NT2/D1 (cell line): Measurements from ENCODE around the gene IL16.

Experiments used
- DNase-seq: peaks from one replicate; pipeline ENCODE4 v3.0.0-alpha.2; 2011; ENCODE audit warnings: low read depth, low spot score
- H3K27me3 ChIP-seq: 2 replicates; pipeline ENCODE4 v1.6.0; 2011; ENCODE audit warnings: mild to moderate bottlenecking; ENCODE audit not compliant: insufficient read length, insufficient read depth
- H3K36me3 ChIP-seq: 2 replicates; pipeline ENCODE4 v1.6.1; 2011; ENCODE audit warnings: mild to moderate bottlenecking, low read length, mixed read lengths; ENCODE audit not compliant: insufficient read depth, insufficient read length
- H3K4me1 ChIP-seq: 2 replicates; pipeline ENCODE4 v1.5.1; 2011; ENCODE audit not compliant: insufficient read depth, insufficient read length
- H3K4me3 ChIP-seq: 2 replicates; pipeline ENCODE4 v1.5.1; 2011; ENCODE audit warnings: low read depth; ENCODE audit not compliant: insufficient read length
- H3K9ac ChIP-seq: 2 replicates; pipeline ENCODE4 v1.6.0; 2011; ENCODE audit warnings: low read depth; ENCODE audit not compliant: insufficient read length
- H3K9me3 ChIP-seq: 2 replicates; pipeline ENCODE4 v1.5.1; 2011; ENCODE audit warnings: mild to moderate bottlenecking, low read length; ENCODE audit not compliant: insufficient read depth
- SUZ12 ChIP-seq: IDR thresholded peaks from 2 replicates; pipeline ENCODE4 v1.6.1; 2011; ENCODE audit not compliant: insufficient read length, insufficient read depth; ENCODE audit errors: extremely low read depth
- YY1 ChIP-seq: IDR thresholded peaks from 2 replicates; pipeline ENCODE4 v1.6.1; 2011; ENCODE audit not compliant: insufficient read length, insufficient read depth
- ZNF274 ChIP-seq: IDR thresholded peaks from 2 replicates; pipeline ENCODE4 v1.6.1; 2011; ENCODE audit warnings: mild to moderate bottlenecking, low read depth, low read length

IL16 gene

DNA sequence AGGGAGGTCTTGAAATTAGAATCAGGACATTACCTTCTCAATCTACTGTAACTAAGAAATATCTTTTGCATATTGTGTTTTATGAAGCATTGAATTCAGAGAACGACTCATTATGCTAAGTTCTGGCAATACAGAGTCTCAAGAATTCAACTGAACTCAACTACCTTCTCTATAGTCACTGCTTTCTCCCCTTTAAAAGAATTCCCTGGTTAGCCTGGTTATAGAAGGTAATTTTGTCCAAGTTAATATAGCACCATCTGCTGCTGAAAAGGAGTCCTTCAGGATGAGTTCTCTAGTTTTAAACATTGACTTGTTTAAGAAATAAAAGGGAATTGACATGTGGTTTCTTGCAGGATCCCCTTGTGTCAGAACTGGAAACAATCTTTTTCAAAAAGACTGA lies 60.2 kb downstream of the IL16 start:
- Histone ChIP-seq H3K9ac (no peak overlapping the region), H3K4me1 (no peaks in the 10 kb centered on the region), H3K27me3 (no peaks in the 10 kb centered on the region), H3K9me3 (no peaks in the 10 kb centered on the region), H3K36me3 (no peaks in the 10 kb centered on the region), H3K4me3 (no peak overlapping the region)
- TF ChIP-seq SUZ12, result no peak
- TF ChIP-seq ZNF274, result no peak
- no peak for TF ChIP-seq YY1
- DNase-seq, result no peak

DNA sequence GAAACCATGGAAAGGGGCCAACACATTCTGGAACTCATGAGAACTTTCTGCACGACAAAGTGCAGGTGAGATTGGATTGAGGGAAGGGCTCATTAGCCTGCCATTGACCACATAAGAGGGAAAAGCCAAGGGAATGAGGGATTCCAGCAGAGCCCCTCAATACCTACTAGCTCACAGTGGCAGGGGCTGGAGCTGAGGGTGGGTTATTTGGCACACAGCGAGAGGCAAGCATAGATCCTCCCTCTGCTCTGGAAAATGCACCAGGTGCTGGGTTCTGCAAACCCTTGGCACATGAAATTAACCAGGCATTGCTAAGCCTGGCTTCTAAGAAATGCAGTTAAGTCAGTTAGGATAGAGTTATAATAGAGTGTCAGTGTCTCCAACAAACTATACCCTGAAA lies 60.8 kb downstream of the IL16 start:
- TF ChIP-seq YY1 (no peak), SUZ12 (no peak), ZNF274 (no peak)
- no peaks in the 10 kb centered on the region for H3K36me3 ChIP-seq

DNA sequence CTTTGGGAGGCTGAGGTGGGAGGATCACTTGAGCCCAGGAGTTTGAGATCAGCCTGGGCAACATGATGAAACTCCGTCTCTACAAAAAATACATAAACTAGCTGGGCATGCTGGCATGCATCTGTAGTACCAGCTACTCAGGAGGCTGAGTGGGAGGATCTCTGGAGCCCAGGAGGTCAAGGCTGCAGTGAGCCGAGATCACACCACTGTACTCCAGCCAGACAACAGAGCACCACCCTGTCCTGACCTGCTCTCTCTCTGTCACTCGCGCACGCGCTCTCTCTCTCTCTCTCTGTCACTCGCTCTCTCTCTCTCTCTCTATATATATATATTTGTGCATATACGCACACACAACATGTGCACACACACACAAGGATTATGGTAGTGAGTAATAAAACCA lies 61.8 kb downstream of the IL16 start:
- DNase-seq, result no peak
- Histone ChIP-seq H3K9me3 (no peaks in the 10 kb centered on the region), H3K4me3 (no peak overlapping the region), H3K36me3 (no peaks in the 10 kb centered on the region), H3K9ac (no peak overlapping the region), H3K4me1 (no peaks in the 10 kb centered on the region), H3K27me3 (no peaks in the 10 kb centered on the region)
- no peak for TF ChIP-seq ZNF274
- TF ChIP-seq SUZ12, result no peak
- no peak for TF ChIP-seq YY1

More for the DNA sequence above, 60.8 kb downstream of the IL16 start:
- H3K27me3 ChIP-seq, result no peaks in the 10 kb centered on the region
- no peak overlapping the region for H3K4me3 ChIP-seq
- no peaks in the 10 kb centered on the region for H3K4me1 ChIP-seq
- no peak for DNase-seq
- H3K9ac ChIP-seq, result no peak overlapping the region
- no peaks in the 10 kb centered on the region for H3K9me3 ChIP-seq

DNA sequence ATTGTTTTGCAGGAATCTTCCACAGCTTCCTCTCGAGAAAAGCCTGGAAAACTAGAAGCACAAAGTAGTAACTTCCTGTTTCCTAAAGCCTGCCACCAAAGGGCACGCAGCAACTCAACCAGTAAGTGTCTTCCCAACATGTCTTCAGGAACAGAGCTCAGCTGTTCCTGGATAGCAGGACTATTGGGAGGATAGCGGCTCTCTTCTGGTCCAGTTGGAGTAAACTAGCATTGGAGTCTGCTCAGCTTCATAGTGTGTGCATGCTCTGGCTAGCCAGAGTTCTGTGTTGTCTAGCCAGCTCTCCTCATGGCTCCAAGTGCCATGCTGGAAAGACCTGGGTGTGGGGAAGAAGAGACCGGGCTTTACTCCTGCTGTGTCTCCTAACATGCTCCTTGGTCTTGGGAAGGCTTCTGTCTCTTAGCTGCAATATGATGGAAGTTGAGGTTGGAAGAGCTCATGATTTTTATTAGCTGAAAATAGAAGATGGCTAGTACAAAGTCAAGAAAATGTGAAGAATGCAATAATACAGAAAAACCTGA lies 63.1 kb downstream of the IL16 start:
- no peak overlapping the region for H3K9ac ChIP-seq
- no peak overlapping the region for H3K4me3 ChIP-seq
- H3K4me1 ChIP-seq, result no peaks in the 10 kb centered on the region
- H3K27me3 ChIP-seq, result no peaks in the 10 kb centered on the region
- H3K36me3 ChIP-seq, result no peaks in the 10 kb centered on the region
- TF ChIP-seq YY1 (no peak), SUZ12 (no peak), ZNF274 (no peak)
- H3K9me3 ChIP-seq, result no peaks in the 10 kb centered on the region
- no peak for DNase-seq

DNA sequence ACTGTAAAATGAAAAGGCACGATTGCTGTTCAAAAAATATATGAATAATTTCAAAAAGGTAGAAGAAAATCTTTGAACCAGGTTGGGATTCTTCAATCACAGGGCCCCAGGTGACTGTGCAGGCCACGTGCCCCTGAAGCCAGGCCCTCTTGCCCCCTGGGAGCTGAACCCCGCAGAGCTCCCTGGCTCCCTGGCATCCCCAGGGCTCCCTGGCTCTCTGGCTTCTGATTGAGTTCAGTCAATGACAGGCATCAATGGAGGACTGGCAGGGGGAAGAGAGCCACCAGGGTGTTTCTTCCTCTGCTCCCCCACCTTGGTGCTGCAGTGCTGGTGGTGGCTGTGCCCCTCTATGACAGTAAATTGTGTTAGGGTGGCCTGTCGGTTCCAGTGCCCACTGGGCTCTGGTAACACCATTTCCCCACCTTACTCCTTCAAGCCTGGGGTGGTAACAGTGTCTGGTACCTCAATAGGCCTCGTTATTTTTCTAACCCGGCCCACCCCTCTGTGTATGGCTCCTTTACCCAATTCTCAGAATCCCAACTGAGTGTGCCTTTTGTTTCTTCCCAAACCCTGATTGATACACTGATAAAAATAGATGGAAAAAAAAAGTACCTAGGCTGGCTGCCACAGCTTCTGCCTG lies 64.6 kb downstream of the IL16 start:
- H3K36me3 ChIP-seq, result no peaks in the 10 kb centered on the region
- no peaks in the 10 kb centered on the region for H3K9me3 ChIP-seq
- H3K9ac ChIP-seq, result no peak overlapping the region
- no peaks in the 10 kb centered on the region for H3K4me1 ChIP-seq
- H3K4me3 ChIP-seq, result no peak overlapping the region
- TF ChIP-seq ZNF274 (no peak), SUZ12 (no peak), YY1 (no peak)
- DNase-seq, result no peak
- no peaks in the 10 kb centered on the region for H3K27me3 ChIP-seq

DNA sequence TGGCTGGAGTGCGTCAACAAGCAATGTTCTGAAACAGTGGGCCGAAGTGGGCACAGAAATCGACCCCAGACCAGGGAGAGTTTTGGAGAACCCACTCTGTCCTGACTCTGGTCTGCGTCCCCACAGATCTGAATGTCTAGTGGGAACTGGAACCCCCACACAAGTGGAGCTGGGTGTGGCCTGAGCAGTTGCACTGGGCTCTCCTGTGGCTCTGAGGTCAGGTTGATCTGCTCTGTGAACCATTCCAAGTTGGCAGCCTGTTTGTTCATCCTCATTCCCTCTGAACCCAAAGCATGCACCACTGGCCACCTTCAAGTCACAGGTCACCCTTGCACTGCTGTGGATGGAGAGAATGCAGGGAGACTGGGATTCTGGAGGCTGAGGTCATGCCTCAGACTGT lies 66.8 kb downstream of the IL16 start:
- Histone ChIP-seq H3K4me3 (no peak overlapping the region), H3K9ac (no peak overlapping the region), H3K4me1 (no peaks in the 10 kb centered on the region), H3K27me3 (no peaks in the 10 kb centered on the region), H3K36me3 (no peaks in the 10 kb centered on the region), H3K9me3 (no peaks in the 10 kb centered on the region)
- DNase-seq, result no peak
- no peak for TF ChIP-seq YY1
- no peak for TF ChIP-seq SUZ12
- no peak for TF ChIP-seq ZNF274

DNA sequence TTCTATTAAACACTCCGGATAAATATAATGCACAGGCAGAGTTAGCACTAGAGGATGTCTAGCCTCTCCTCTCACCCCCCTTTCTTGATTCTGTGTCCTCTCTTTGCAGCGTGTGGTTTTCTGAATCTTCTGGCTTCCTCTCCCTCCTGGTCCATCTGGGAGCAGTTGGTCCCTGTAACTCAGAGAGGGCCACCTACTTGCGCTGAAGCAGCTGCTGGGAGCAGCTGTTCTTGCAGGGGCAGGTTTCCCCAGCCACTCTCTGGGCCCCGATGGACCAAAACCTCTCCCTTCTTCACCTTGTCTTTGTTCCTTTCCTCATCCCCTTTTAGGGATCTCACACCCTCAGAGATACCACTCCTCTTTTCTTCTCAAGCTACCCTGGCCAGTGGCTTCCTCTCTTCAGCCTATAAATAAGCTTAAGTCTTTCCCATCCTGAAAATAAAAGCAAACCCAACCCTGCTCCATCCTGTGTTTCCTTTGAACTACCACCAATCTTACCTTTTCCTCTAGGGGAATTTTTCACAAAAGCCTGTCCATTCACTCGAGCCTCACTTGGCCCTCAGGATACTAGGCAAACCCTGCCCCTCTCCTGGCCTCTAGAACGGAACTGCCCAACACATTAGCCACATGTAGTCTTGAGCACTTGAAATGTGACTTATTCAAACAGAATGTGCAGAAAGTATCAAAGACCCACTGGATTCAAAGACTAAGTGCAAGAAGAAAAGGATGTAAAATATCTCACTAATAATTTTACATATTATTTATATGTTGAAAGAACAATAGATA lies 67.6 kb downstream of the IL16 start:
- no peak overlapping the region for H3K9ac ChIP-seq
- TF ChIP-seq ZNF274, result no peak
- no peak for TF ChIP-seq YY1
- TF ChIP-seq SUZ12, result no peak
- H3K4me1 ChIP-seq, result no peaks in the 10 kb centered on the region
- no peak overlapping the region for H3K4me3 ChIP-seq
- no peaks in the 10 kb centered on the region for H3K36me3 ChIP-seq
- DNase-seq, result no peak
- no peaks in the 10 kb centered on the region for H3K9me3 ChIP-seq
- H3K27me3 ChIP-seq, result no peaks in the 10 kb centered on the region
